HCT116 (cell line): ENCODE data around the gene UBE2D3. TPM values are rescaled to one million over a fixed set of nuclear protein-coding genes. Genes with fewer than 3 reads are reported as not detected.

ENCODE experiments used
- ATAC-seq: fragments of 200-7000 bp; cut with Tn5 transposase; 2 replicates; pipeline ENCODE4 v1.9.1; 2020; ENCODE audit warnings: mild to moderate bottlenecking, moderate library complexity
- BruUV-seq: library from RNA; stranded (reverse); fragments of 400-500 nt; replicated peaks from 2 replicates; lab custom pipeline; 2021; lab: Mats Ljungman, UMichigan
- CTCF ChIA-PET: fragments of 300-600 bp; sonication (Branson Sonifier 250); formaldehyde crosslinking; loops from one replicate; lab custom pipeline; 2021; ENCODE audit warnings: antibody characterized with exemption; lab: Charles Lee
- POLR2A ChIA-PET: fragments of 300-600, 350-600 bp; sonication (Branson Sonifier 250); formaldehyde crosslinking; loops from one replicate; lab custom pipeline; 2021; ENCODE audit warnings: antibody characterized with exemption; lab: Charles Lee
- RAD21 ChIA-PET, 2 experiments: fragments of 300-600 bp; sonication (Branson Sonifier 250); formaldehyde crosslinking; loops; one replicate each; lab custom pipeline; 2023; ENCODE audit warnings: low total read pairs in 2 of 2; ENCODE audit not compliant: uncharacterized antibody in 2 of 2, unreplicated experiment in 2 of 2, low non-redundant PET in 1 of 2; lab: Charles Lee
- DNase-seq: peaks from one replicate; pipeline ENCODE4 v3.0.0-alpha.2; 2010; ENCODE audit warnings: low read depth, low spot score
- H2AFZ ChIP-seq: fragments of 200-600 bp; shearing (Covaris generic), sonication (generic); 2 replicates; pipeline ENCODE4 v1.6.1; 2017; ENCODE audit warnings: low read depth, mixed run types, mixed read lengths, antibody characterized with exemption, low read length; ENCODE audit not compliant: poor library complexity, severe bottlenecking
- H3K27ac ChIP-seq: 2 replicates; pipeline ENCODE4 v1.5.1; 2012; ENCODE audit warnings: low read depth, low read length
- H3K27me3 ChIP-seq: fragments of 200-600 bp; sonication (generic); 2 replicates; pipeline ENCODE4 v1.6.1; 2016; ENCODE audit warnings: mixed run types, low read length, mixed read lengths; ENCODE audit not compliant: insufficient read depth
- H3K36me3 ChIP-seq, 2 experiments: fragments of 200-500 bp in 1 of 2; fragments of 200-600 bp in 1 of 2; sonication (Bioruptor generic) in 1 of 2; sonication (generic) in 1 of 2; 2 replicates each; pipeline versions ENCODE4 v1.5.1 to v1.6.1; 2014 to 2016; ENCODE audit warnings: low read length in 2 of 2, inconsistent platforms in 1 of 2, mixed read lengths in 1 of 2, mixed run types in 1 of 2; ENCODE audit not compliant: insufficient read depth in 2 of 2, control insufficient read depth in 1 of 2
- H3K4me1 ChIP-seq, 2 experiments: fragments of 200-600 bp in 1 of 2; sonication (generic) in 1 of 2; 2 replicates each; pipeline versions ENCODE4 v1.5.1 to v1.6.1; 2012 to 2017; ENCODE audit warnings: low read length in 2 of 2, inconsistent platforms in 1 of 2, mild to moderate bottlenecking in 1 of 2, mixed read lengths in 1 of 2, mixed run types in 1 of 2, moderate library complexity in 1 of 2; ENCODE audit not compliant: insufficient read depth in 2 of 2, control insufficient read depth in 1 of 2
- H3K4me2 ChIP-seq: fragments of 200-600 bp; sonication (generic); 2 replicates; pipeline ENCODE4 v1.6.1; 2017; ENCODE audit warnings: mixed run types, low read length, mixed read lengths
- H3K4me3 ChIP-seq, 2 experiments: fragments of 200-600 bp in 1 of 2; sonication (generic) in 1 of 2; replicated peaks in 1 of 2; 2 replicates each; pipeline ENCODE4 v1.5.1; 2011 to 2016; ENCODE audit warnings: low read length in 2 of 2, control low read depth in 1 of 2, low read depth in 1 of 2, mild to moderate bottlenecking in 1 of 2, mixed read lengths in 1 of 2, mixed run types in 1 of 2
- H3K79me2 ChIP-seq: fragments of 200-600 bp; sonication (generic); 2 replicates; pipeline ENCODE4 v1.6.1; 2017; ENCODE audit warnings: mild to moderate bottlenecking, mixed run types, low read length, moderate library complexity, mixed read lengths; ENCODE audit not compliant: insufficient read depth
- H3K9ac ChIP-seq: fragments of 200-600 bp; sonication (generic); 2 replicates; pipeline ENCODE4 v1.6.1; 2016; ENCODE audit warnings: low read length, mixed read lengths
- H3K9me2 ChIP-seq: fragments of 200-600 bp; sonication (generic), shearing (Covaris generic); 2 replicates; pipeline ENCODE4 v1.6.1; 2017; ENCODE audit warnings: mixed run types, mild to moderate bottlenecking, moderate library complexity; ENCODE audit not compliant: insufficient read depth
- H3K9me3 ChIP-seq, 2 experiments: fragments of 200-500 bp in 1 of 2; fragments of 200-600 bp in 1 of 2; sonication (Bioruptor generic) in 1 of 2; sonication (generic) in 1 of 2; 2 replicates each; pipeline ENCODE4 v1.6.1; 2014 to 2017; ENCODE audit warnings: low read length in 2 of 2, mixed read lengths in 2 of 2, inconsistent platforms in 1 of 2, low read depth in 1 of 2, mild to moderate bottlenecking in 1 of 2, mixed run types in 1 of 2, moderate library complexity in 1 of 2; ENCODE audit not compliant: control insufficient read depth in 1 of 2, insufficient read depth in 1 of 2
- H4K20me1 ChIP-seq: fragments of 200-600 bp; sonication (generic), shearing (Covaris generic); 2 replicates; pipeline ENCODE4 v1.6.1; 2017; ENCODE audit warnings: mixed run types, mild to moderate bottlenecking, moderate library complexity; ENCODE audit not compliant: insufficient read depth
- ATF3 ChIP-seq: IDR thresholded peaks from 2 replicates; pipeline ENCODE4 v1.6.1; 2012
- CTCF ChIP-seq, 3 experiments: fragments of 200-600 bp in 1 of 3; sonication (generic) in 1 of 3; IDR thresholded peaks in 2 of 3; conservative IDR thresholded peaks in 1 of 3; 2 replicates each; pipeline ENCODE4 v1.5.1; 2012 to 2017; ENCODE audit warnings: low read depth in 2 of 3, low read length in 2 of 3, antibody characterized with exemption in 1 of 3, borderline replicate concordance in 1 of 3, control low read depth in 1 of 3, mild to moderate bottlenecking in 1 of 3, mixed read lengths in 1 of 3, mixed run types in 1 of 3, moderate library complexity in 1 of 3; ENCODE audit not compliant: insufficient read depth in 1 of 3
- EGR1 ChIP-seq: IDR thresholded peaks from 2 replicates; pipeline ENCODE4 v1.6.1; 2012; ENCODE audit warnings: low read depth
- ELF1 ChIP-seq: IDR thresholded peaks from 2 replicates; pipeline ENCODE4 v1.6.1; 2012; ENCODE audit warnings: low read depth, borderline replicate concordance
- EZH2phosphoT487 ChIP-seq: fragments of 200-600 bp; IDR thresholded peaks from 2 replicates; pipeline ENCODE4 v1.6.1; 2018; ENCODE audit warnings: antibody characterized with exemption, borderline replicate concordance
- FOSL1 ChIP-seq: IDR thresholded peaks from 2 replicates; pipeline ENCODE4 v1.6.1; 2012; ENCODE audit warnings: low read depth
- JUND ChIP-seq: IDR thresholded peaks from 2 replicates; pipeline ENCODE4 v1.6.1; 2012
- MAX ChIP-seq: IDR thresholded peaks from 2 replicates; pipeline ENCODE4 v1.6.1; 2012
- POLR2A ChIP-seq: IDR thresholded peaks from 2 replicates; pipeline ENCODE4 v1.7.0; 2011; ENCODE audit warnings: borderline replicate concordance; ENCODE audit not compliant: insufficient read depth, insufficient read length; ENCODE audit errors: extremely low read depth
- RAD21 ChIP-seq: IDR thresholded peaks from 2 replicates; pipeline ENCODE4 v1.6.1; 2012; ENCODE audit warnings: low read depth, mild to moderate bottlenecking
- REST ChIP-seq: IDR thresholded peaks from 2 replicates; pipeline ENCODE4 v1.6.1; 2012; ENCODE audit warnings: low read depth
- SP1 ChIP-seq: IDR thresholded peaks from 2 replicates; pipeline ENCODE4 v1.6.1; 2012; ENCODE audit warnings: low read depth
- SRF ChIP-seq: IDR thresholded peaks from 2 replicates; pipeline ENCODE4 v1.6.1; 2012; ENCODE audit warnings: low read depth
- TCF7L2 ChIP-seq: IDR thresholded peaks from 2 replicates; pipeline ENCODE4 v1.7.0; 2011; ENCODE audit warnings: borderline replicate concordance, inconsistent platforms; ENCODE audit not compliant: insufficient read depth, insufficient read length; ENCODE audit errors: extremely low read depth
- YY1 ChIP-seq: IDR thresholded peaks from 2 replicates; pipeline ENCODE4 v1.6.1; 2011; ENCODE audit warnings: low read length, low read depth, moderate library complexity, mild to moderate bottlenecking; ENCODE audit not compliant: insufficient replicate concordance; ENCODE audit errors: extremely low read depth
- ZFX ChIP-seq: fragments of 450-650 bp; IDR thresholded peaks from 2 replicates; pipeline ENCODE4 v1.6.1; 2017
- ZNF274 ChIP-seq: fragments of 200-500 bp; sonication (Bioruptor generic); IDR thresholded peaks from 2 replicates; pipeline ENCODE4 v1.6.1; 2014; ENCODE audit warnings: mild to moderate bottlenecking, low read depth, low read length, inconsistent platforms
- intact Hi-C: fragments of 100-400 bp; cut with micrococcal nuclease; formaldehyde crosslinking; loops from 2 replicates; pipeline ENCODE4 v1.10.0; 2022
- total RNA-seq: library from RNA; stranded (reverse); gene quantifications from one replicate; pipeline ENCODE4 v1.2.1, GENCODE V29; 2021; ENCODE audit not compliant: unreplicated experiment

The UBE2D3 gene
- total RNA-seq, 1 experiment from 2014 or later = 302 TPM

- RAD21 ChIA-PET = no interaction called here
- H4K20me1 ChIP-seq = no peaks in the 10 kb centered on the region
- no peaks in the 10 kb centered on the region for H3K9me2 ChIP-seq
- DNase-seq (no peak), ATAC-seq (no peak)
- H3K4me3 ChIP-seq = no peak overlapping the region
- H3K9ac ChIP-seq = no peak overlapping the region
- no TSS peak for BruUV-seq
- no peak overlapping the region for H2AFZ ChIP-seq
- no peaks in the 10 kb centered on the region for H3K27me3 ChIP-seq
- H3K9me3 ChIP-seq = no peaks in the 10 kb centered on the region
- H3K79me2 ChIP-seq = peaks cover 20% of the 10 kb centered on the region; the same call in 1 of the 2 replicates
- POLR2A ChIA-PET = no interaction called here
- TF ChIP-seq ELF1 = no peak
- CTCF ChIA-PET = no interaction called here
- peaks cover 3 to 6% of the 10 kb centered on the region in 2 experiments; a peak in 1 of 4 replicates for H3K4me1 ChIP-seq
- no peak overlapping the region for H3K27ac ChIP-seq
- H3K4me2 ChIP-seq = no peak overlapping the region
- H3K36me3 ChIP-seq = no peaks in the 10 kb centered on the region
- intact Hi-C loops = no loop called here
Measured at GRCh38 chr4:102754044-102754443, 73.3 kb downstream of the UBE2D3 start.

- H4K20me1 ChIP-seq = no peaks in the 10 kb centered on the region; the same call in 1 of the 2 replicates
- TF ChIP-seq CTCF (IDR thresholded peaks at IDR 0.05 in 2 of 3, conservative IDR thresholded peaks at IDR 0.05 in 1 of 3; ENCODE audit: borderline replicate concordance in 1 of 3, insufficient read depth in 1 of 3, low read depth in 2 of 3, low read length in 2 of 3) (no peak), EZH2phosphoT487 (no peak), JUND (no peak), SRF (no peak), EGR1 (no peak), ZFX (no peak), REST (no peak), ZNF274 (no peak), RAD21 (no peak), YY1 (no peak), POLR2A (no peak), FOSL1 (no peak), TCF7L2 (no peak), ATF3 (no peak), SP1 (no peak), MAX (no peak)
Measured at GRCh38 chr4:102751941-102752340, 75.4 kb downstream of the UBE2D3 start.

More at GRCh38 chr4:102751941-102752340, 75.4 kb downstream of the UBE2D3 start:
- CTCF ChIA-PET = no interaction called here
- Histone ChIP-seq H3K4me1 (no peaks in the 10 kb centered on the region), H2AFZ (no peak overlapping the region), H3K9me2 (no peaks in the 10 kb centered on the region), H3K36me3 (no peaks in the 10 kb centered on the region), H3K27ac (no peak overlapping the region), H3K4me2 (no peak overlapping the region), H3K4me3 (no peak overlapping the region), H3K79me2 (peaks cover 13% of the 10 kb centered on the region; the same call in 1 of the 2 replicates), H3K9ac (no peak overlapping the region), H3K27me3 (no peaks in the 10 kb centered on the region), H3K9me3 (no peaks in the 10 kb centered on the region)
- POLR2A ChIA-PET = no interaction called here
- no TSS peak for BruUV-seq
- intact Hi-C loops = no loop called here
- ATAC-seq = no peak
- DNase-seq = no peak
- RAD21 ChIA-PET = no interaction called here
